GM18526 (cell line): ENCODE measurements around the gene MAD2L2.

Experiments used
- POLR2A ChIP-seq: IDR thresholded peaks from 3 replicates; pipeline ENCODE4 v1.6.1; 2011; ENCODE audit not compliant: insufficient read length; ENCODE audit errors: extremely low read depth

MAD2L2 gene

GRCh38 chr1:11712285-11712684 lies 31.3 kb upstream of the MAD2L2 start:
- no peak for TF ChIP-seq POLR2A

- TF ChIP-seq POLR2A, result no peak
These were observed 30.5 kb upstream of the MAD2L2 start for GRCh38 chr1:11711490-11711889.

- TF ChIP-seq POLR2A, result no peak
These were observed 27.8 kb upstream of the MAD2L2 start for GRCh38 chr1:11708554-11709350.

- TF ChIP-seq POLR2A, result no peak
These were observed 26.8 kb upstream of the MAD2L2 start for GRCh38 chr1:11707621-11708276.

GRCh38 chr1:11706292-11706691 lies 25.3 kb upstream of the MAD2L2 start:
- no peak for TF ChIP-seq POLR2A

GRCh38 chr1:11705596-11705995 lies 24.6 kb upstream of the MAD2L2 start:
- no peak for TF ChIP-seq POLR2A

- TF ChIP-seq POLR2A, result no peak
These were observed 23.9 kb upstream of the MAD2L2 start for GRCh38 chr1:11704691-11705475.

GRCh38 chr1:11704194-11704529 lies 23.2 kb upstream of the MAD2L2 start:
- no peak for TF ChIP-seq POLR2A

GRCh38 chr1:11703357-11704193 lies 22.6 kb upstream of the MAD2L2 start:
- no peak for TF ChIP-seq POLR2A

- no peak for TF ChIP-seq POLR2A
These were observed 21.2 kb upstream of the MAD2L2 start for GRCh38 chr1:11701981-11702803.

- no peak for TF ChIP-seq POLR2A
These were observed 20.6 kb upstream of the MAD2L2 start for GRCh38 chr1:11701551-11701961.

GRCh38 chr1:11700601-11701467 lies 19.9 kb upstream of the MAD2L2 start:
- no peak for TF ChIP-seq POLR2A

GRCh38 chr1:11697893-11698210 lies 16.9 kb upstream of the MAD2L2 start:
- TF ChIP-seq POLR2A, result no peak

- TF ChIP-seq POLR2A, result no peak
These were observed 16.4 kb upstream of the MAD2L2 start for GRCh38 chr1:11697188-11697892.
